ENCODE measurements around the gene EEF2.

DNA sequence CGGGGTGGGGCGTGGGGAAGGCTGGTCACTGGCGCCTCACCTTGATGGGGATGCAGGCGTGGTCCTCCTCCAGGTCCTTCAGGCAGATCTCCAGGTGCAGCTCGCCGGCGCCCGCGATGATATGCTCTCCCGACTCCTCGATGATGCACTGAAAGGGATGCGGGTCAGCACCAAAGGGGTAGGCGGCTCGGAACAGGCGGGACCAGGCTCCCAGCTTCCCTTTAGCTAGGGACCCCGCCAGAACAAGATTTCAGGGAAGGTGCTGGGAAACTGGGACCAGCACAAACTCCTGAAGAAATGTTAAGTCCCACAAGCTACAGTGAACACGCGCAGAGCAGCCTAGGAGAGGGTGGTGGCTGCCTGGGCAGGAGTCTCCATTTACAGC, 6.0 kb downstream of the EEF2 start:
- TF ChIP-seq, protein P1, sequence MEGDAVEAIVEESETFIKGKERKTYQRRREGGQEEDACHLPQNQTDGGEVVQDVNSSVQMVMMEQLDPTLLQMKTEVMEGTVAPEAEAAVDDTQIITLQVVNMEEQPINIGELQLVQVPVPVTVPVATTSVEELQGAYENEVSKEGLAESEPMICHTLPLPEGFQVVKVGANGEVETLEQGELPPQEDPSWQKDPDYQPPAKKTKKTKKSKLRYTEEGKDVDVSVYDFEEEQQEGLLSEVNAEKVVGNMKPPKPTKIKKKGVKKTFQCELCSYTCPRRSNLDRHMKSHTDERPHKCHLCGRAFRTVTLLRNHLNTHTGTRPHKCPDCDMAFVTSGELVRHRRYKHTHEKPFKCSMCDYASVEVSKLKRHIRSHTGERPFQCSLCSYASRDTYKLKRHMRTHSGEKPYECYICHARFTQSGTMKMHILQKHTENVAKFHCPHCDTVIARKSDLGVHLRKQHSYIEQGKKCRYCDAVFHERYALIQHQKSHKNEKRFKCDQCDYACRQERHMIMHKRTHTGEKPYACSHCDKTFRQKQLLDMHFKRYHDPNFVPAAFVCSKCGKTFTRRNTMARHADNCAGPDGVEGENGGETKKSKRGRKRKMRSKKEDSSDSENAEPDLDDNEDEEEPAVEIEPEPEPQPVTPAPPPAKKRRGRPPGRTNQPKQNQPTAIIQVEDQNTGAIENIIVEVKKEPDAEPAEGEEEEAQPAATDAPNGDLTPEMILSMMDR (conservative IDR thresholded peaks at IDR 0.05; ENCODE audit: low read length) = no peak
- TF ChIP-seq EZH2phosphoT487 (IDR thresholded peaks at IDR 0.05; ENCODE audit: borderline replicate concordance, low read depth, low read length) = no peak
